H9 (cell line): ENCODE results near the gene INSYN2A. TPM values are rescaled to one million over a fixed set of nuclear protein-coding genes. Genes with fewer than 3 reads are reported as not detected.

ENCODE experiments used
- DNase-seq: peaks from one replicate; pipeline ENCODE4 v3.0.0-alpha.2; 2017
- H2AFZ ChIP-seq: one replicate; pipeline ENCODE4 v1.6.1; 2013; ENCODE audit warnings: mild to moderate bottlenecking, low read length, control low read depth, moderate library complexity
- H2AK5ac ChIP-seq: 2 replicates; pipeline ENCODE4 v1.6.1; 2013; ENCODE audit warnings: low read length, control low read depth, mixed read lengths; ENCODE audit not compliant: insufficient read length
- H2BK120ac ChIP-seq: one replicate; pipeline ENCODE4 v1.6.1; 2013; ENCODE audit warnings: low read depth, mild to moderate bottlenecking, low read length, control low read depth, inconsistent platforms; ENCODE audit not compliant: poor library complexity, severe bottlenecking
- H2BK12ac ChIP-seq: 2 replicates; pipeline ENCODE4 v1.6.1; 2013; ENCODE audit warnings: low read length, control low read depth, mixed read lengths, low read depth; ENCODE audit not compliant: insufficient read length
- H2BK15ac ChIP-seq: 2 replicates; pipeline ENCODE4 v1.6.1; 2013; ENCODE audit warnings: low read depth, low read length, control low read depth
- H2BK20ac ChIP-seq: one replicate; pipeline ENCODE4 v1.6.1; 2013; ENCODE audit warnings: low read depth, mild to moderate bottlenecking, low read length, control low read depth, inconsistent platforms; ENCODE audit not compliant: poor library complexity, severe bottlenecking
- H2BK5ac ChIP-seq: 2 replicates; pipeline ENCODE4 v1.6.1; 2013; ENCODE audit warnings: low read length, control low read depth, mixed read lengths; ENCODE audit not compliant: insufficient read length
- H3K14ac ChIP-seq: 2 replicates; pipeline ENCODE4 v1.6.1; 2013; ENCODE audit warnings: low read length, control low read depth; ENCODE audit not compliant: insufficient read depth
- H3K18ac ChIP-seq: 2 replicates; pipeline ENCODE4 v1.6.1; 2013; ENCODE audit warnings: low read depth, mild to moderate bottlenecking, mixed read lengths, low read length, control low read depth; ENCODE audit not compliant: insufficient read length
- H3K23ac ChIP-seq: 2 replicates; pipeline ENCODE4 v1.6.1; 2013; ENCODE audit warnings: low read length, control low read depth, mixed read lengths, low read depth; ENCODE audit not compliant: insufficient read length
- H3K23me2 ChIP-seq: 2 replicates; pipeline ENCODE4 v1.6.1; 2013; ENCODE audit warnings: low read depth, mild to moderate bottlenecking, mixed read lengths, low read length, control low read depth; ENCODE audit not compliant: insufficient read length, poor library complexity, severe bottlenecking
- H3K27ac ChIP-seq: 2 replicates; pipeline ENCODE4 v1.5.1; 2013; ENCODE audit warnings: low read length, control low read depth, mixed read lengths, low read depth; ENCODE audit not compliant: insufficient read length
- H3K27me3 ChIP-seq: 2 replicates; pipeline ENCODE4 v1.6.1; 2013; ENCODE audit warnings: low read length, control low read depth, inconsistent platforms; ENCODE audit not compliant: insufficient read depth
- H3K4ac ChIP-seq: 2 replicates; pipeline ENCODE4 v1.6.1; 2013; ENCODE audit warnings: low read depth, mild to moderate bottlenecking, control low read depth, inconsistent platforms, low read length, moderate library complexity
- H3K4me1 ChIP-seq: 2 replicates; pipeline ENCODE4 v1.6.1; 2013; ENCODE audit warnings: low read length, control low read depth, inconsistent platforms; ENCODE audit not compliant: insufficient read depth
- H3K4me2 ChIP-seq: 2 replicates; pipeline ENCODE4 v1.6.1; 2013; ENCODE audit warnings: low read length, control low read depth, mixed read lengths; ENCODE audit not compliant: insufficient read length, insufficient read depth
- H3K56ac ChIP-seq: 2 replicates; pipeline ENCODE4 v1.6.1; 2013; ENCODE audit warnings: low read depth, mild to moderate bottlenecking, mixed read lengths, low read length, control low read depth; ENCODE audit not compliant: insufficient read length
- H3K79me1 ChIP-seq: 2 replicates; pipeline ENCODE4 v1.6.1; 2013; ENCODE audit warnings: low read depth, mild to moderate bottlenecking, moderate library complexity, low read length, control low read depth, inconsistent platforms; ENCODE audit not compliant: insufficient read depth, poor library complexity, severe bottlenecking
- H3K79me2 ChIP-seq: 2 replicates; pipeline ENCODE4 v1.6.1; 2013; ENCODE audit warnings: low read length, control low read depth, inconsistent platforms; ENCODE audit not compliant: insufficient read depth
- H3K9ac ChIP-seq: 2 replicates; pipeline ENCODE4 v1.6.1; 2013; ENCODE audit warnings: low read length, control low read depth, mixed read lengths; ENCODE audit not compliant: insufficient read length; ENCODE audit errors: extremely low read depth
- H3K9me3 ChIP-seq: one replicate; pipeline ENCODE4 v1.6.1; 2013; ENCODE audit warnings: low read depth, low read length, inconsistent platforms; ENCODE audit not compliant: control insufficient read depth
- H3T11ph ChIP-seq: one replicate; pipeline ENCODE4 v1.6.1; 2013; ENCODE audit warnings: mild to moderate bottlenecking, low read length, control low read depth, inconsistent platforms
- H4K20me1 ChIP-seq: one replicate; pipeline ENCODE4 v1.6.1; 2013; ENCODE audit not compliant: control insufficient read depth, insufficient read length, insufficient read depth
- H4K5ac ChIP-seq: 2 replicates; pipeline ENCODE4 v1.6.1; 2013; ENCODE audit warnings: low read depth, mild to moderate bottlenecking, mixed read lengths, low read length, control low read depth; ENCODE audit not compliant: insufficient read length
- H4K8ac ChIP-seq: replicated peaks from 2 replicates; pipeline ENCODE4 v1.6.1; 2013; ENCODE audit warnings: low read length, control low read depth, mixed read lengths, low read depth; ENCODE audit not compliant: insufficient read length
- H4K91ac ChIP-seq: 2 replicates; pipeline ENCODE4 v1.6.1; 2013; ENCODE audit warnings: low read depth, mild to moderate bottlenecking, moderate library complexity, mixed read lengths, low read length, control low read depth; ENCODE audit not compliant: insufficient read length
- H3K27ac Mint-ChIP-seq, 3 experiments: 2 replicates in 2 of 3; 3 replicates in 1 of 3; pipeline ENCODE4 v1.8.0; 2020 to 2021; ENCODE audit warnings: mixed read lengths in 3 of 3, mild to moderate bottlenecking in 1 of 3, moderate library complexity in 1 of 3
- H3K27me3 Mint-ChIP-seq: 2 replicates; pipeline ENCODE4 v1.8.0; 2021; ENCODE audit warnings: low read depth, mild to moderate bottlenecking, moderate library complexity, mixed read lengths
- H3K36me3 Mint-ChIP-seq, 3 experiments: 2 replicates in 2 of 3; 3 replicates in 1 of 3; pipeline ENCODE4 v1.8.0; 2020 to 2021; ENCODE audit warnings: low read depth in 3 of 3, mixed read lengths in 3 of 3; ENCODE audit not compliant: insufficient read depth in 1 of 3
- H3K4me1 Mint-ChIP-seq, 2 experiments: 2 replicates each; pipeline ENCODE4 v1.8.0; 2020; ENCODE audit warnings: mixed read lengths in 2 of 2
- H3K4me3 Mint-ChIP-seq, 2 experiments: 2 replicates in 1 of 2; 3 replicates in 1 of 2; pipeline ENCODE4 v1.8.0; 2020 to 2021; ENCODE audit warnings: mild to moderate bottlenecking in 2 of 2, mixed read lengths in 2 of 2, moderate library complexity in 1 of 2
- H3K9me3 Mint-ChIP-seq, 2 experiments: 2 replicates in 1 of 2; 3 replicates in 1 of 2; pipeline ENCODE4 v1.8.0; 2020; ENCODE audit warnings: mild to moderate bottlenecking in 2 of 2, mixed read lengths in 2 of 2, moderate library complexity in 1 of 2
- CTCF ChIP-seq: fragments of 200-600 bp; sonication (generic); conservative IDR thresholded peaks from 3 replicates; pipeline ENCODE4 v1.8.0; 2021; ENCODE audit warnings: antibody characterized with exemption, mild to moderate bottlenecking
- WGBS: extraction: QIAGEN DNeasy Blood & Tissue Kit; methylation state at CpG from one replicate; pipeline ENCODE4 v1.1.7; 2013; ENCODE audit warnings: missing lambda C conversion rate, low lambda C conversion rate, mixed read lengths; ENCODE audit not compliant: insufficient read length; ENCODE audit errors: extremely low coverage; 5-methylcytosine and 5-hydroxymethylcytosine counted together
- total RNA-seq: library from RNA; stranded (reverse); gene quantifications from 2 replicates; pipeline ENCODE4 v1.2.1, GENCODE V29; 2021

INSYN2A gene
- total RNA-seq, 1 experiment from 2014 or later, result 0.09 TPM

GRCh38 chr10:127198307-127198706 is 1.9 kb upstream of the INSYN2A start:
- Histone ChIP-seq H3K79me1 (no peaks in the 10 kb centered on the region), H3K27ac (no peak overlapping the region), H3K4me2 (no peak overlapping the region), H4K5ac (no peak overlapping the region), H3K23ac (no peak overlapping the region), H3K9me3 (no peaks in the 10 kb centered on the region), H3K56ac (no peak overlapping the region), H3K18ac (no peak overlapping the region), H4K20me1 (peaks cover 2% of the 10 kb centered on the region), H3K27me3 (peaks cover 3% of the 10 kb centered on the region; the same call in 1 of the 2 replicates), H3K4ac (no peak overlapping the region), H3K23me2 (peaks cover 18% of the 10 kb centered on the region), H4K8ac (no peak overlapping the region), H2BK120ac (no peak overlapping the region), H2BK12ac (no peak overlapping the region), H2BK15ac (no peak overlapping the region), H3T11ph (no peak overlapping the region), H2AFZ (no peak overlapping the region), H3K9ac (no peak overlapping the region), H2BK5ac (no peak overlapping the region), H3K14ac (no peak overlapping the region), H2AK5ac (no peak overlapping the region), H2BK20ac (no peak overlapping the region), H4K91ac (no peak overlapping the region), H3K4me1 (peaks cover 2% of the 10 kb centered on the region; the same call in 1 of the 2 replicates), H3K79me2 (no peaks in the 10 kb centered on the region)
- TF ChIP-seq CTCF, result peak; percentile 32; the same call in 2 of the 3 replicates
- Mint-ChIP-seq H3K27me3 (peaks cover 29% of the 10 kb centered on the region), H3K4me1 (peaks cover 13 to 22% of the 10 kb centered on the region in 2 experiments), H3K9me3 (no peaks in the 10 kb centered on the region), H3K4me3 (no peak overlapping the region), H3K27ac (no peak overlapping the region), H3K36me3 (no peaks in the 10 kb centered on the region)
- DNase-seq, result no peak
- WGBS, result no CpG with 5 or more reads among the region's 5 CpGs
